ENCODE measurements around the gene RPLP2. TPM values are rescaled to one million over a fixed set of nuclear protein-coding genes. Genes with fewer than 3 reads are reported as not detected.

The RPLP2 gene
- total RNA-seq, 1 experiment from 2014 or later: 1,270 TPM

GRCh38 chr11:797296-798092, 12.3 kb upstream of the RPLP2 start:
- BruUV-seq (replicated peaks): TSS peak; percentile 15
- DNase-seq: peak; percentile 35 to 57
- Histone ChIP-seq H3K27ac (no peak overlapping the region), H3K27me3 (ENCODE audit: insufficient read depth, low read depth) (no peaks in the 10 kb centered on the region), H2AFZ (peak overlapping the region; percentile 73), H4K20me1 (ENCODE audit: insufficient read depth) (no peaks in the 10 kb centered on the region), H3K36me3 (ENCODE audit: low read depth) (no peaks in the 10 kb centered on the region), H3K79me2 (ENCODE audit: low read depth) (no peaks in the 10 kb centered on the region), H3K9me2 (ENCODE audit: insufficient read depth) (no peaks in the 10 kb centered on the region), H3K4me1 (replicated peaks; ENCODE audit: insufficient read depth) (peaks cover 8% of the 10 kb centered on the region), H3K4me2 (peak overlapping the region; percentile 75), H3F3A (ENCODE audit: insufficient read depth, low read depth) (peaks cover 3% of the 10 kb centered on the region; the same call in 1 of the 2 replicates), H3K4me3 (peak overlapping the region; percentile 80), H3K9me3 (ENCODE audit: insufficient read depth, low read depth) (no peaks in the 10 kb centered on the region)
- TF ChIP-seq CTCF (conservative IDR thresholded peaks at IDR 0.05) (no peak), EZH2 (IDR thresholded peaks at IDR 0.05; ENCODE audit: low read depth) (no peak)
- ChIA-PET POLR2A (ENCODE audit: unreplicated experiment) (interaction anchor here (0.7 kb wide), 1 partner anchor 38 kb away, joined by 5 read pairs; no protein-coding TSS in a partner anchor), CTCF (no interaction called here)
- intact Hi-C loops (cut with micrococcal nuclease; ENCODE audit: unreplicated experiment): loop anchor here (5.0 kb wide), 1 partner anchor 50 kb away; the partner anchor contains the start of gene TALDO1

- H3K9me3 ChIP-seq (ENCODE audit: insufficient read depth, low read depth): no peaks in the 10 kb centered on the region
These were observed 11.6 kb upstream of the RPLP2 start, which contains the start of gene SLC25A22 for GRCh38 chr11:798093-798713. TSS of gene SLC25A22 (minus strand) at chr11:798281. CDS start at chr11:795006, 3,275 bp downstream.

More at GRCh38 chr11:798093-798713, 11.6 kb upstream of the RPLP2 start, which contains the start of gene SLC25A22:
- H2AFZ ChIP-seq: peak within 1 kb of the TSS; percentile 73
- intact Hi-C loops (cut with micrococcal nuclease; ENCODE audit: unreplicated experiment): loop anchor here (5.0 kb wide), 1 partner anchor 51 kb away; the partner anchor contains the start of gene TALDO1
- no TSS peak for BruUV-seq (replicated peaks)
- peaks cover 3% of the 10 kb centered on the region; the same call in 1 of the 2 replicates for H3F3A ChIP-seq (ENCODE audit: insufficient read depth, low read depth)
- no peaks in the 10 kb centered on the region for H3K36me3 ChIP-seq (ENCODE audit: low read depth)
- peak within 1 kb of the TSS; percentile 80 for H3K4me3 ChIP-seq
- ChIA-PET CTCF (no interaction called here), POLR2A (ENCODE audit: unreplicated experiment) (no interaction called here)
- H3K4me2 ChIP-seq: peak within 1 kb of the TSS; percentile 77
- H4K20me1 ChIP-seq (ENCODE audit: insufficient read depth): no peaks in the 10 kb centered on the region
- peaks cover 8% of the 10 kb centered on the region for H3K4me1 ChIP-seq (replicated peaks; ENCODE audit: insufficient read depth)
- H3K27ac ChIP-seq: no peak within 1 kb of the TSS
- no peaks in the 10 kb centered on the region for H3K27me3 ChIP-seq (ENCODE audit: insufficient read depth, low read depth)
- no peak for TF ChIP-seq EZH2 (IDR thresholded peaks at IDR 0.05; ENCODE audit: low read depth)
- TF ChIP-seq CTCF (conservative IDR thresholded peaks at IDR 0.05): peak; percentile 75
- no peaks in the 10 kb centered on the region for H3K9me2 ChIP-seq (ENCODE audit: insufficient read depth)
- no peaks in the 10 kb centered on the region for H3K79me2 ChIP-seq (ENCODE audit: low read depth)
- DNase-seq: peak; percentile 39 to 80
